Measurements from ENCODE around the gene C3orf80.

DNA sequence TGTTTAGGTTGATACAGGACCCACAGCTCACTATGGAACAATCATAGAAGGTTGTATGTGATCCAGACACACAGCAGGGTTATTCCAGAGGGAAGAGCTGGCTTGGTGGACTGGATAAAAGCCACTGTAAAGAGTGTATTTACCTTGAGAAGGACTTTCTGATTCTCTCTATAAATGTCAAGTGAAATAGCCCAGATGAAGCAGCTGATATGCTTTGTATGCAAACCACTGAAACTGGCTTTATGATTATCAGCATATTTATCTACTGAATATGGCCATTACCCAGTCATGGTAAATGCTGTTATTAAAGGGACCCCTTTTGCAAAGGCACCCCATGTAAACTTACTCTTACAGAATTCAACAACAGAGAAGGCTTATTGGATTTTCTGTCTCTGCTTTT is 28.1 kb downstream of the C3orf80 start:
- TF ChIP-seq, protein P1, sequence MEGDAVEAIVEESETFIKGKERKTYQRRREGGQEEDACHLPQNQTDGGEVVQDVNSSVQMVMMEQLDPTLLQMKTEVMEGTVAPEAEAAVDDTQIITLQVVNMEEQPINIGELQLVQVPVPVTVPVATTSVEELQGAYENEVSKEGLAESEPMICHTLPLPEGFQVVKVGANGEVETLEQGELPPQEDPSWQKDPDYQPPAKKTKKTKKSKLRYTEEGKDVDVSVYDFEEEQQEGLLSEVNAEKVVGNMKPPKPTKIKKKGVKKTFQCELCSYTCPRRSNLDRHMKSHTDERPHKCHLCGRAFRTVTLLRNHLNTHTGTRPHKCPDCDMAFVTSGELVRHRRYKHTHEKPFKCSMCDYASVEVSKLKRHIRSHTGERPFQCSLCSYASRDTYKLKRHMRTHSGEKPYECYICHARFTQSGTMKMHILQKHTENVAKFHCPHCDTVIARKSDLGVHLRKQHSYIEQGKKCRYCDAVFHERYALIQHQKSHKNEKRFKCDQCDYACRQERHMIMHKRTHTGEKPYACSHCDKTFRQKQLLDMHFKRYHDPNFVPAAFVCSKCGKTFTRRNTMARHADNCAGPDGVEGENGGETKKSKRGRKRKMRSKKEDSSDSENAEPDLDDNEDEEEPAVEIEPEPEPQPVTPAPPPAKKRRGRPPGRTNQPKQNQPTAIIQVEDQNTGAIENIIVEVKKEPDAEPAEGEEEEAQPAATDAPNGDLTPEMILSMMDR (IDR thresholded peaks at IDR 0.05), result no peak
- TF ChIP-seq POLR2A (IDR thresholded peaks at IDR 0.05), result no peak

Measured in adrenal gland (tissue), 5 donors.